NB4 (cell line): ENCODE results near the gene TMC6.

Experiments used
- POLR2A ChIP-seq: IDR thresholded peaks from 2 replicates; pipeline ENCODE4 v1.6.1; 2011; ENCODE audit warnings: mild to moderate bottlenecking; ENCODE audit not compliant: insufficient read length; ENCODE audit errors: extremely low read depth
- TF ChIP-seq, protein P1 (sequence below): IDR thresholded peaks from one replicate; pipeline ENCODE4 v1.5.1; 2012; ENCODE audit warnings: low read depth, low read length

DNA sequence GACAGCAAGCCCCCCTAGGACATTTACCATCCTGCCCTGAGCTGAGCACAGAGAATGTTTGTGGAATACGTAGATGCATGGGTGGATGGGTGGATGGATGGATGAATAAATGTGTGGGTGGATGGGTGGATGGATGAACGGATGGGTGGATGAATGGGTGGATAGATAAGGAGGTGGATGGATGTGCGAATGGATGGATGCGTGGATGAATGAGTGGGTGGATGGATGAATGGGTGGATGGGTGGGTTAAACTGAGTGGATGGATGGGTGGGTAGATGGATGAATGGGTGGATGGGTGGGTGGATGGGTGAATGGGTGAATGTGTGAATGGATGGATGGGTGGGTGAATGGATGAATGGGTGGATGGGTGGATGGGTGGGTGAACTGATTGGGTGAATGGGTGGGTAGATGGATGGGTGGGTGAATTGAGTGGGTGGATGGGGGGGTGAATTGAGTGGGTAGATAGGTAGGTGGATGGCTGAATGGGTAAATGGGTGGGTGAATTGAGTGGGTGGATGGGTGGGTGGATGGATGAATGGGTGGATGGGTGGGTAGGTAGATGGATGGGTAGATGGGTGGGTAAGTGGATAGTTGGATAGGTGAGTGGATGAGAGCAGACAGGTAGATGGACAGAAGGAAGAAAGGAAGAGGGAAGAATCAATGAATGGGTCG, 5.2 kb downstream of the TMC6 start:
- no peak for TF ChIP-seq POLR2A
- TF ChIP-seq, protein P1, sequence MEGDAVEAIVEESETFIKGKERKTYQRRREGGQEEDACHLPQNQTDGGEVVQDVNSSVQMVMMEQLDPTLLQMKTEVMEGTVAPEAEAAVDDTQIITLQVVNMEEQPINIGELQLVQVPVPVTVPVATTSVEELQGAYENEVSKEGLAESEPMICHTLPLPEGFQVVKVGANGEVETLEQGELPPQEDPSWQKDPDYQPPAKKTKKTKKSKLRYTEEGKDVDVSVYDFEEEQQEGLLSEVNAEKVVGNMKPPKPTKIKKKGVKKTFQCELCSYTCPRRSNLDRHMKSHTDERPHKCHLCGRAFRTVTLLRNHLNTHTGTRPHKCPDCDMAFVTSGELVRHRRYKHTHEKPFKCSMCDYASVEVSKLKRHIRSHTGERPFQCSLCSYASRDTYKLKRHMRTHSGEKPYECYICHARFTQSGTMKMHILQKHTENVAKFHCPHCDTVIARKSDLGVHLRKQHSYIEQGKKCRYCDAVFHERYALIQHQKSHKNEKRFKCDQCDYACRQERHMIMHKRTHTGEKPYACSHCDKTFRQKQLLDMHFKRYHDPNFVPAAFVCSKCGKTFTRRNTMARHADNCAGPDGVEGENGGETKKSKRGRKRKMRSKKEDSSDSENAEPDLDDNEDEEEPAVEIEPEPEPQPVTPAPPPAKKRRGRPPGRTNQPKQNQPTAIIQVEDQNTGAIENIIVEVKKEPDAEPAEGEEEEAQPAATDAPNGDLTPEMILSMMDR: no peak
